A549 (cell line): ENCODE data around the gene ZNF316. TPM values are rescaled to one million over a fixed set of nuclear protein-coding genes. Genes with fewer than 3 reads are reported as not detected.

ENCODE experiments used
- ATAC-seq, 2 experiments: fragments of 200-7000 bp in 1 of 2; fragments of >200 bp in 1 of 2; cut with Nextera tagmentation in 1 of 2; cut with Tn5 transposase in 1 of 2; 3 replicates each; pipeline versions ENCODE4 v1.8.0 to v1.9.1; 2018 to 2020; ENCODE audit warnings: mild to moderate bottlenecking in 1 of 2, moderate library complexity in 1 of 2
- CTCF ChIA-PET: fragments of 300-600 bp; sonication (Branson Sonifier 250); formaldehyde crosslinking; extraction: SDS; loops from one replicate; lab custom pipeline; 2021; ENCODE audit warnings: antibody characterized with exemption, inconsistent platforms; lab: Yijun Ruan, JAX
- POLR2A ChIA-PET: fragments of 350-600 bp; formaldehyde crosslinking; extraction: SDS; loops from one replicate; lab custom pipeline; 2021; ENCODE audit warnings: antibody characterized with exemption, inconsistent platforms; lab: Yijun Ruan, JAX
- DNase-seq, 2 experiments: peaks; one replicate each; pipeline versions ENCODE4 v3.0.0 to v3.0.0-alpha.2; 2011 to 2016; ENCODE audit warnings: low read depth in 1 of 2, low spot score in 1 of 2
- FAIRE-seq: peaks from 2 replicates; lab custom pipeline; 2011; peaks lifted over from hg19 to GRCh38; lab: Jason Lieb, UNC
- H3K27ac ChIP-seq, 2 experiments: fragments of >200 bp; sonication (Bioruptor Twin); formaldehyde crosslinking; 3 replicates each; pipeline ENCODE4 v1.5.1; 2016 to 2017
- H3K4me1 ChIP-seq: fragments of >200 bp; sonication (Bioruptor Twin); formaldehyde crosslinking; 3 replicates; pipeline ENCODE4 v1.6.1; 2016
- H3K4me2 ChIP-seq: fragments of >200 bp; sonication (Bioruptor Twin); formaldehyde crosslinking; 3 replicates; pipeline ENCODE4 v1.6.1; 2016
- H3K4me3 ChIP-seq: fragments of >200 bp; sonication (Bioruptor Twin); formaldehyde crosslinking; 3 replicates; pipeline ENCODE4 v1.5.1; 2016
- H3K9me3 ChIP-seq: fragments of >200 bp; sonication (Bioruptor Twin); formaldehyde crosslinking; 3 replicates; pipeline ENCODE4 v1.6.1; 2016
- CBX2 ChIP-seq: fragments of 200-600 bp; sonication (generic); IDR thresholded peaks from 2 replicates; pipeline ENCODE4 v1.6.1; 2016; ENCODE audit warnings: low read depth, mild to moderate bottlenecking, borderline replicate concordance
- CEBPB ChIP-seq, 2 experiments: fragments of >200 bp in 1 of 2; sonication (Bioruptor Twin) in 1 of 2; formaldehyde crosslinking in 1 of 2; IDR thresholded peaks; 2 replicates each; pipeline ENCODE4 v1.6.1; 2012 to 2016
- EHMT2 ChIP-seq: fragments of 200-600 bp; sonication (generic); IDR thresholded peaks from 2 replicates; pipeline ENCODE4 v1.6.1; 2016; ENCODE audit warnings: antibody characterized with exemption, low read depth, mild to moderate bottlenecking, moderate library complexity
- ESRRA ChIP-seq: fragments of 150-350 bp; IDR thresholded peaks from 2 replicates; pipeline ENCODE4 v1.6.1; 2014; ENCODE audit warnings: mild to moderate bottlenecking, low read length, borderline replicate concordance
- KDM1A ChIP-seq: fragments of 200-600 bp; sonication (generic); IDR thresholded peaks from 2 replicates; pipeline ENCODE4 v1.6.1; 2016; ENCODE audit warnings: low read depth, mild to moderate bottlenecking
- KDM5A ChIP-seq: fragments of 200-600 bp; sonication (generic); IDR thresholded peaks from 2 replicates; pipeline ENCODE4 v1.6.1; 2016; ENCODE audit warnings: antibody characterized with exemption, mild to moderate bottlenecking
- MAFK ChIP-seq: fragments of 450-650 bp; IDR thresholded peaks from 2 replicates; pipeline ENCODE4 v1.6.1; 2014; ENCODE audit not compliant: partially characterized antibody
- NFE2L2 ChIP-seq: fragments of 150-350 bp; conservative IDR thresholded peaks from 2 replicates; pipeline ENCODE4 v1.6.1; 2014; ENCODE audit warnings: low read length
- NR3C1 ChIP-seq: fragments of >200 bp; sonication (Bioruptor Twin); formaldehyde crosslinking; IDR thresholded peaks from 3 replicates; pipeline ENCODE4 v1.6.1; 2017
- RFX5 ChIP-seq: fragments of 450-650 bp; IDR thresholded peaks from 2 replicates; pipeline ENCODE4 v1.7.1; 2014; ENCODE audit warnings: antibody characterized with exemption, mild to moderate bottlenecking, moderate library complexity
- SMC3 ChIP-seq: fragments of >200 bp; sonication (Bioruptor Twin); formaldehyde crosslinking; IDR thresholded peaks from 3 replicates; pipeline ENCODE4 v1.6.1; 2018; ENCODE audit warnings: inconsistent platforms
- TP53 ChIP-seq: fragments of 250-450 bp; sonication (Bioruptor Pico); IDR thresholded peaks from 2 replicates; pipeline ENCODE4 v1.5.0; 2021; ENCODE audit warnings: mild to moderate bottlenecking, moderate library complexity
- ZNF302 ChIP-seq: fragments of 250-450 bp; sonication (Bioruptor Pico); IDR thresholded peaks from 2 replicates; pipeline ENCODE4 v1.9.0; 2021; ENCODE audit warnings: inconsistent platforms, mild to moderate bottlenecking, moderate library complexity
- WGBS: methylation state at CpG from one replicate; pipeline ENCODE4 v1.1.6; 2017; ENCODE audit errors: missing lambda C conversion rate; 5-methylcytosine and 5-hydroxymethylcytosine counted together
- polyA plus RNA-seq, 4 experiments: library from polyadenylated mRNA; depleted of rRNA in 3 of 4; stranded (reverse); fragments of >200 nt; fragmentation: RNase III in 1 of 4; extraction: RNeasy Plus Mini Kit Qiagen cat#74134 plus additional on column Dnase treatment in 1 of 4; gene quantifications; 2 replicates in 3 of 4; 3 replicates in 1 of 4; pipeline ENCODE4 v1.2.3, GENCODE V29; 2011 to 2017
- TF ChIP-seq, protein P1 (sequence below): fragments of >200 bp; sonication (Bioruptor Twin); formaldehyde crosslinking; IDR thresholded peaks from 2 replicates; pipeline ENCODE4 v1.6.1; 2016
- TF ChIP-seq, protein P2 (sequence below): IDR thresholded peaks from 2 replicates; pipeline ENCODE4 v1.6.1; 2012
- TF ChIP-seq, protein P3 (sequence below): IDR thresholded peaks from 2 replicates; pipeline ENCODE4 v1.6.1; 2012; ENCODE audit warnings: low read depth, borderline replicate concordance
- TF ChIP-seq, protein P4 (sequence below): fragments of 250-450 bp; sonication (Bioruptor Pico); IDR thresholded peaks from 2 replicates; pipeline ENCODE4 v1.5.0; 2020; ENCODE audit warnings: low read depth, mild to moderate bottlenecking, moderate library complexity
- TF ChIP-seq, protein P5 (sequence below): fragments of 250-450 bp; sonication (Bioruptor Pico); IDR thresholded peaks from 2 replicates; pipeline ENCODE4 v1.5.0; 2021; ENCODE audit warnings: mild to moderate bottlenecking, moderate library complexity, borderline replicate concordance

Gene ZNF316
- polyA plus RNA-seq, 2 of the 4 experiments (the other 2 are of a cell fraction): 7.5 to 21.2 TPM

DNA sequence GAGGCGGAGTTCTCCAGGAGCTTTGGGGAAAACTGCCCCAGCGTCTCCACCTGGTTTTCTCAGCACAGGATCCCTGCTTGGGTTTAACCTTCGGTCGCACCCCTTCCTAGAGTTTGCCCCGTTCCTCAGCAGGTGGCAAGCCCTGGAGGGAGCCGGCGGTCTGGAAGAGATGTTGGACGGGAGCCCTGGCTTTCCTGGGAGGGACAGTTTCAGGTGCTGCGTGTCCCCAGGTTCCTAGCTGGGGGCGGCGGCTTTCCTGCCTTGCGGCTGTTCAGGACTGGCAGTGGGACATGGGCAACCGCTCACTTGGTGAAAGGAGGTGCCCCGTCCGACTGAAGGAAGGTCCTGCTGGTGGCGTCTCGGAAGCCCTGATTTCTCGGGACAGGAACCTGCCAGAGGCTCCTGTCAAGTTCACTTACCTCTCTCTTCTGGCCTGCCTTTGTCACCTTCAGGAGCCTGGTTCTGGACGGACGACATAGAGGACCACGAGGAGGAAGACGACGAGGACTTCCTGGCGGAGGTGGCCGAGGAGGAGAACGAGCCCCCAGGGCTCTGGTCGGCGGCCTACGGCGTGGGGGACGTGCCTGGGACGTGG is 14.8 kb downstream of the ZNF316 start:
- Histone ChIP-seq H3K9me3 (peaks cover 43% of the 10 kb centered on the region), H3K27ac (no peak overlapping the region), H3K4me1 (no peaks in the 10 kb centered on the region), H3K4me3 (no peak overlapping the region), H3K4me2 (no peak overlapping the region)
- FAIRE-seq (no peak), DNase-seq (no peak), ATAC-seq (no peak)
- ChIA-PET CTCF (interaction anchor here (0.6 kb wide), 1 partner anchor 78 kb away, joined by 3 read pairs; no protein-coding TSS in a partner anchor), POLR2A (no interaction called here)
- 97% methylated on average over 29 of the region's 32 CpGs for WGBS
- no peak for TF ChIP-seq EHMT2
- no peak for TF ChIP-seq KDM1A
- TF ChIP-seq, all 56 proteins: peak for 0

DNA sequence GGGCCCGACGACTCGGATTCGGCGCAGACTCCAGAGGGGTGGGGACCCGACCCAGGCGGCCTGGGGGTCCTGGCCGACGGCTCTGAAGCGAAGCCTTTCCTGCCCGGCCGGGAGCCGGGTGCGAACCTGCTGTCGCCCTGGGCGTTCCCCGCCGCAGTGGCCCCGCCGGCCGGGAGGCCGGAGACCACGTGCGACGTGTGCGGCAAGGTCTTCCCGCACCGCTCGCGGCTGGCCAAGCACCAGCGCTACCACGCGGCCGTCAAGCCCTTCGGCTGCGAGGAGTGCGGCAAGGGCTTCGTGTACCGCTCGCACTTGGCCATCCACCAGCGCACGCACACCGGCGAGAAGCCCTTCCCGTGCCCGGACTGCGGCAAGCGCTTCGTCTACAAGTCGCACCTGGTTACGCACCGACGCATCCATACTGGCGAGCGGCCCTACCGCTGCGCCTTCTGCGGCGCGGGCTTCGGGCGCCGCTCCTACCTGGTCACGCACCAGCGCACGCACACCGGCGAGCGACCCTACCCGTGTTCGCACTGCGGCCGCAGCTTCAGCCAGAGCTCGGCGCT is 15.4 kb downstream of the ZNF316 start:
- TF ChIP-seq NFE2L2: no peak
- TF ChIP-seq, protein P1, sequence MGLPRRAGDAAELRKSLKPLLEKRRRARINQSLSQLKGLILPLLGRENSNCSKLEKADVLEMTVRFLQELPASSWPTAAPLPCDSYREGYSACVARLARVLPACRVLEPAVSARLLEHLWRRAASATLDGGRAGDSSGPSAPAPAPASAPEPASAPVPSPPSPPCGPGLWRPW: no peak
- TF ChIP-seq, protein P2, sequence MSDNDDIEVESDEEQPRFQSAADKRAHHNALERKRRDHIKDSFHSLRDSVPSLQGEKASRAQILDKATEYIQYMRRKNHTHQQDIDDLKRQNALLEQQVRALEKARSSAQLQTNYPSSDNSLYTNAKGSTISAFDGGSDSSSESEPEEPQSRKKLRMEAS: no peak
- TF ChIP-seq TP53 (CRISPR knock-in tag): no peak
- no peak for TF ChIP-seq CBX2
- TF ChIP-seq, protein P3, sequence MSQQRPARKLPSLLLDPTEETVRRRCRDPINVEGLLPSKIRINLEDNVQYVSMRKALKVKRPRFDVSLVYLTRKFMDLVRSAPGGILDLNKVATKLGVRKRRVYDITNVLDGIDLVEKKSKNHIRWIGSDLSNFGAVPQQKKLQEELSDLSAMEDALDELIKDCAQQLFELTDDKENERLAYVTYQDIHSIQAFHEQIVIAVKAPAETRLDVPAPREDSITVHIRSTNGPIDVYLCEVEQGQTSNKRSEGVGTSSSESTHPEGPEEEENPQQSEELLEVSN: no peak
- TF ChIP-seq MAFK: no peak
- TF ChIP-seq NR3C1: no peak
- TF ChIP-seq, protein P4, sequence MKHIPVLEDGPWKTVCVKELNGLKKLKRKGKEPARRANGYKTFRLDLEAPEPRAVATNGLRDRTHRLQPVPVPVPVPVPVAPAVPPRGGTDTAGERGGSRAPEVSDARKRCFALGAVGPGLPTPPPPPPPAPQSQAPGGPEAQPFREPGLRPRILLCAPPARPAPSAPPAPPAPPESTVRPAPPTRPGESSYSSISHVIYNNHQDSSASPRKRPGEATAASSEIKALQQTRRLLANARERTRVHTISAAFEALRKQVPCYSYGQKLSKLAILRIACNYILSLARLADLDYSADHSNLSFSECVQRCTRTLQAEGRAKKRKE (CRISPR knock-in tag): no peak
- TF ChIP-seq RFX5: no peak
- TF ChIP-seq, protein P5, sequence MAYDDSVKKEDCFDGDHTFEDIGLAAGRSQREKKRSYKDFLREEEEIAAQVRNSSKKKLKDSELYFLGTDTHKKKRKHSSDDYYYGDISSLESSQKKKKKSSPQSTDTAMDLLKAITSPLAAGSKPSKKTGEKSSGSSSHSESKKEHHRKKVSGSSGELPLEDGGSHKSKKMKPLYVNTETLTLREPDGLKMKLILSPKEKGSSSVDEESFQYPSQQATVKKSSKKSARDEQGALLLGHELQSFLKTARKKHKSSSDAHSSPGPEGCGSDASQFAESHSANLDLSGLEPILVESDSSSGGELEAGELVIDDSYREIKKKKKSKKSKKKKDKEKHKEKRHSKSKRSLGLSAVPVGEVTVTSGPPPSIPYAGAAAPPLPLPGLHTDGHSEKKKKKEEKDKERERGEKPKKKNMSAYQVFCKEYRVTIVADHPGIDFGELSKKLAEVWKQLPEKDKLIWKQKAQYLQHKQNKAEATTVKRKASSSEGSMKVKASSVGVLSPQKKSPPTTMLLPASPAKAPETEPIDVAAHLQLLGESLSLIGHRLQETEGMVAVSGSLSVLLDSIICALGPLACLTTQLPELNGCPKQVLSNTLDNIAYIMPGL (CRISPR knock-in tag): no peak
- no peak for TF ChIP-seq ESRRA
- TF ChIP-seq SMC3: no peak
- no peak for TF ChIP-seq ZNF302 (CRISPR knock-in tag)
- no peak for TF ChIP-seq KDM5A
- no peak for TF ChIP-seq CEBPB (IDR thresholded peaks at IDR 0.05)
- Histone ChIP-seq H3K4me2 (no peak overlapping the region), H3K27ac (no peak overlapping the region), H3K4me1 (no peaks in the 10 kb centered on the region), H3K9me3 (peaks cover 48% of the 10 kb centered on the region), H3K4me3 (no peak overlapping the region)
- FAIRE-seq (no peak), DNase-seq (no peak), ATAC-seq (no peak)
- ChIA-PET CTCF (no interaction called here), POLR2A (no interaction called here)
- WGBS: 99% methylated on average over 64 of the region's 75 CpGs
